Hematopoietic multipotent progenitor cell (in vitro differentiated cells): ENCODE results near the gene RAB40C. TPM values are rescaled to one million over a fixed set of nuclear protein-coding genes. Genes with fewer than 3 reads are reported as not detected.

Experiments
- DNase-seq, 3 donors: peaks; one replicate each; pipeline ENCODE4 v3.0.0-alpha.2; 2011 to 2015; ENCODE audit warnings: low read depth in 2 of 3, low spot score in 2 of 3
- total RNA-seq: library from RNA; depleted of rRNA; stranded (reverse); fragments of >200 nt; gene quantifications from one replicate; pipeline ENCODE4 v1.2.3, GENCODE V29; 2012

RAB40C gene
- total RNA-seq, 1 donor = 33.4 TPM

- DNase-seq = peak in 2 of 3 donors; percentile 88 to 91
These were observed 70.8 kb downstream of the RAB40C start for GRCh38 chr16:660459-661183.

DNA sequence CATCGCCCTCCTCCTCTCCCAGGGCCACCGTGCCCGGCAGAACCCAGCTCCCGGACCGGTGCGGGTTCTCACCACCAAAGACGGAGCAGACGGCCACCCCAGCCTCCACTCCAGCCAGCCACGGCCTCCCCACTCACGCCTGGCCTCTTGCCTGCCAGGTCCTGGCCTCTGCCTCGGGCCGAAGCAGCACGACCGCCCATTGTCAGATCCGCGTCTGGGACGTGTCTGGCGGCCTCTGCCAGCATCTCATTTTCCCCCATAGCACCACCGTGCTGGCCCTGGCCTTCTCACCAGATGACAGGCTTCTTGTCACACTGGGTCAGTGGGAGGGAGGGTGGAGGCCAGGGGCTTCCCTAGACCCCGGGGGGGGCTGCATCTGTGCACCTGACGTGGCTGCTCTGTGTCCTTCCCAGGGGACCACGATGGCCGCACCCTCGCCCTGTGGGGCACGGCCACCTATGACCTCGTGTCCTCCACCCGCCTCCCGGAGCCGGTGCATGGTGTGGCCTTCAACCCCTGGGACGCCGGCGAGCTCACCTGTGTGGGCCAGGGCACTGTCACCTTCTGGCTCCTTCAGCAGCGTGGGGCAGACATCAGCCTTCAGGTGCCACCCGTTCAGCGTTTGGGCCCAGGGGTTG is 71.4 kb downstream of the RAB40C start:
- no peak for DNase-seq

DNA sequence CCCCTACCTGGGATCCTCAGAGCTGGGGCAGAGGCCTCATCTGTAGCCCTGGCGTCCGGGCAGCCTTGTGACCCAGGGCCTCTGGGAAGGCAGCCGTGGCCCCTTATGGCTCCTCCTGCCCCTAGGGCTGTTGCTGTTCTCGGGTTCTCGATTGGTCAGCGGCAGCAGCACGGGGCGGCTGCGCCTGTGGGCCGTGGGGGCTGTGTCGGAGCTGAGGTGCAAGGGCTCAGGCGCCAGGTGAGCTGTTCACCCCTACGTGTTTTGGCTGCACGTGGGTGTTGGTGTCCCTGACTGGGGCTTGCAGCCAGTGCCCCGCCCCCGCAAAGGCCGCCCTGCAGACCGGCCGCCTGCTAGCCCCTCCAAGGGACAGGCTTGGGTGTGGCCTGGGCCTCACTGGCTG is 72.2 kb downstream of the RAB40C start:
- no peak for DNase-seq

DNA sequence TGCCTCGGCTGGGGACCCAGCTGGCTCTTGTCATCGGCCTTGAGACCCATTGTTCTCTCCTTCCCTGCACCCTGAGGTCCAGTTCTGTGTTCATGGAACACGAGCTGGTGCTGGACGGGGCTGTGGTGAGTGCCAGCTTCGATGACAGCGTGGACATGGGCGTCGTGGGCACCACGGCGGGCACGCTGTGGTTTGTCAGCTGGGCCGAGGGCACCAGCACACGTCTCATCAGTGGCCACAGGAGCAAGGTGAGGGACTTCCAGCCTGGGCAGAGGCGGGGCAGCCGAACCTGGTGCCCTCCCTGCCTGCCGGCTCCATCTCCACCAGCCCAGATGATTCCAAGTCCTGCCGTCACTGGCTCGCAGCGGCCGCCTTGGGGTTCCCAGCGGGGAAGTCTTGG is 72.7 kb downstream of the RAB40C start:
- no peak for DNase-seq

DNA sequence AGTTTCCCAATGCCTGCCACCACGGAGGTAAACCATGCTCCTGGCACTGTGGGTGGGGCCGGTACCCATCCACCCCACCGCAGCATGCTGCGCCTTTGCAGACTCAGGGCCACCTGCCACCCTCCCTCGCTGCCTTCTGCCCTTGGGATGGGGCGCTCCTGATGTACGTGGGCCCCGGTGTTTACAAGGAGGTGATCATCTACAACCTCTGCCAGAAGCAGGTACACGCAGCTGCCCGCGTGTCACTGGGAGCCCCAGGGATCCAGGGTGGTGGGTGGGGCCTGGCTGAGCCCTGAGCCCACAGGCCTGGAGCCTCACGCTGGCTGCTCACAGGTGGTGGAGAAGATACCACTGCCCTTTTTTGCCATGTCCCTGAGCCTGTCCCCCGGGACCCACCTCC is 76.7 kb downstream of the RAB40C start:
- no peak for DNase-seq

DNA sequence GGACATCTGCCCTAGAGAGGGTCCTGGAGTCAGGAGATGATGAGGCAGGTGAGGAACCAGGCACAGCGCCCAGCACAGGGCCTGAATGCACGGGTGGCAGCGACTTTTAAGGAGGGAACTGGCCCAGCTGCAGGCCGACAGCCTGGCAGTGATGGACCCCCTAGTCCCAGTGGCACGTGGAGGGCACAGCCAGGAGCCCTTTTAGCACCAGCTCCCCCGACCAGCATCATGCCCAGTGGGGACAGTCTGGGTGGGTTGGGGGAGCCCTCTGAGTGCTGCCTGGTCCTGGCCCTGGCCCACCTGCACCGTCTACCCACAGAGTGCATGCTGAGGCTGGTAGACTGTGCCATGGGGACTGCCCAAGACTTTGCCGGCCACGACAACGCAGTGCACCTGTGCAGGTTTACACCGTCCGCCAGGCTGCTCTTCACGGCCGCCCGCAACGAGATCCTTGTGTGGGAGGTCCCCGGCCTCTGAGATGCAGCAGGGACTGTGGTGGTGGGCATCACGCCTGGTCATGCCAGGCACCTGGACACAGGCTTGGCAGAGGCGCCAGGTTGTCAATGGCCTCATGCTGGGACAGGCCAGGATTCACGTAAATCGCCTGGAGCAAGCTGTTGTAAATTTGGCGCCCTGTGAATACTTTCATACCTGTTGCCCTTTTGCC is 77.4 kb downstream of the RAB40C start:
- no peak for DNase-seq

- peak; percentile 79 to 95 (median 92) for DNase-seq
These were observed 78.1 kb downstream of the RAB40C start, which contains the start of gene RHOT2 for GRCh38 chr16:667780-668518. TSS of gene RHOT2 (plus strand) at chr16:668132. CDS start at chr16:668200, 68 bp downstream.

GRCh38 chr16:668519-669171 is 78.8 kb downstream of the RAB40C start:
- DNase-seq = no peak

DNA sequence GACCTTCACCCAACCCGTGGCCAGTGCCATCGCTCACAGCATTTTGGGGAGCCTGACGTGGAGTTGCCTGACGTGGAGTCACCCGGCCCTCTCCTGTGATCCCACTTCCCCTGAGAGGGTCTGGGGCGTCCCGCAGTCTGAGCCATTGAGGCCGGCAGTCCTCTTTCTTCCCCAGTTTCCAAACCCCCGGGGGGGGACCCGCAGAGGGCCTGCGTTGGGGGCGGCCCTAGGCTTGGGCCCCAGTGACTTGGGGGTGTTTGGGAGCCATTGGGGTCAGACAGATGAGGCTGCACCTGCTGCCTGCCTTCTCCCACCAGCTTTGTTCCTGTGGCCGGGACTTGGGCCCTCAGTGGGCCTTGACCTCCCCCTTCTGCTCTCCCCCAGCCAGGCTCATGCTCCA is 79.8 kb downstream of the RAB40C start:
- no peak for DNase-seq

GRCh38 chr16:670485-671352 is 80.9 kb downstream of the RAB40C start:
- no peak for DNase-seq

DNA sequence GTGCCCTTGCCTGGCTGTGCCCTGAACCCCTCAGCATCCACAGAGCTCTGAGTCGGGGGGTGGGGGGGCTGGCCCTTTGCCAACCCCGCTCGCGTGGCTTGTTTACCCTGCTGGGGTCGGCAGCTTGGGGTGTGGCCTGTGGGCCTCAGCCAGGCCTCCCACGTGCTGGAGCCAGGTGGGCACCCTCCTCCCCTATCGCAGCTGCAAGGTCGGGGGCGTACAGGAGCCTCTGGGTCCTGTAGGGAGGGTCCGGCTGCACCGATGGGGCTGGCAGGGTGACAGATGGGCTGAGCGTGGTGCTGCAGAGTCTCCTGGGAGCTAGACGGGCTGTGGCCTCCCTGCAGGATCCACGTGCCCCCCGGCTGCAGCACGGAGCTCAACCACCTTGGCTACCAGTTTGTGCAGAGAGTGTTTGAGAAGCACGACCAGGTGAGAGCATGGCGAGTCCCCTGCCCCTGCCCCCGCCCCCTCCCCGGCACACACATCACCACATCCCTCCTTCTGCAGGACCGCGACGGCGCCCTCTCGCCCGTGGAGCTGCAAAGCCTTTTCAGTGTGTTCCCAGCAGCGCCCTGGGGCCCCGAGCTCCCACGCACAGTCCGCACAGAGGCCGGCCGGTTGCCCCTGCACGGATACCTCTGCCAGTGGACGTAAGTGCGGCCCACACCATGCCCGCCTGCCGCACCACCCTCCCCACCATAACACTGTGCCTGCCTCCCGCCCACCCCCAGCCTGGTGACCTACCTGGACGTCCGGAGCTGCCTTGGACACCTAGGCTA is 81.7 kb downstream of the RAB40C start:
- DNase-seq = no peak

DNA sequence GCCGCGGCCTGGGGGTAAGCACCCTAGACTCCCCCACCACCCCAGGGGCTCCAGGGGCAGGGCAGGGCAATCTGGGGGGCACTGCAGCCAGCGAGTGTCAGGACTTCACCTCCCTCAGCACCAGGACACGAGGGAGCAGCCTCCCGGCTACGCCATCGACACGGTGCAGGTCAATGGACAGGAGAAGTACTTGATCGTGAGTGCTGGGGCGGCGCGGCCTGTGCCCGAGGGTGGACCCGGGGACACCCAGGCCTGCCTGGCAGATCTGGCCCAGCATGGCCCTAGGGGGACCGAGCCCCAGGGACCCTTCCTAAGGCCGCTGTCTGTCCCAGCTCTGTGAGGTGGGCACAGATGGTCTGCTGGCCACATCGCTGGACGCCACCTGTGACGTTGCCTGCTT is 82.5 kb downstream of the RAB40C start:
- DNase-seq = no peak

DNA sequence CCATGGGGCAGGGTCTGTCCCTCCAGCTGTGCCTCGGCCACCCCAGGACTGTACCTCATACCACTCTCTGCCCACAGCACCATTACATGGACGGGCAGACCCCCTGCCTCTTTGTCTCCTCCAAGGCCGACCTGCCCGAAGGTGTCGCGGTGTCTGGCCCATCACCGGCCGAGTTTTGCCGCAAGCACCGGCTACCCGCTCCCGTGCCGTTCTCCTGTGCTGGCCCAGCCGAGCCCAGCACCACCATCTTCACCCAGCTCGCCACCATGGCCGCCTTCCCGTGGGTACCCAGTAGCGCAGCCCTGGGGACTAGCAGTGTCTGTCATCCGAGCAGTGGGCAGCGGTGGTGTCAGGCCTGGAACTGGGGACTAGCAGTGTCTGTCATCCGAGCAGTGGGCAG is 83.0 kb downstream of the RAB40C start:
- DNase-seq = no peak

DNA sequence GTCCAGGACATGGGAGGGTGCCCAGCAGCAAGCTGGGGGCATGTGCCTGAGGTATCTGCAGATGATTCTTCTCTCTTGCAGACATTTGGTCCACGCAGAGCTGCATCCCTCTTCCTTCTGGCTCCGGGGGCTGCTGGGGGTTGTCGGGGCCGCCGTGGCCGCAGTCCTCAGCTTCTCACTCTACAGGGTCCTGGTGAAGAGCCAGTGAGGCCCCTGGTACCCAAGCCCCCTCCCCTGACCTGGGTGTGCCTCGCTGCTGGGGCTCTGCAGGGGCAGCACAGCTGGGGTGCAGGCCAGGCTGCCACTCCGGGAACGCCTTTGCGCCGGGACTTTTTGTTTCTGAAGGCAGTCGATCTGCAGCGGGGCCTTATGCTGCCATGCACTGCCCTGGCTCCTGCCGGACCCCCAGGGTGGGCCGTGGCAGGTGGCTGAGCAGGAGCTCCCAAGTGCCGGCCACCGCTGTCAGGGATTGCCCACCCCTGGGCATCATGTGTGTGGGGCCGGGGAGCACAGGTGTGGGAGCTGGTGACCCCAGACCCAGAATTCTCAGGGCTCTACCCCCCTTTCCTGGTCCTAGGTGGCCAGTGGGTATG is 83.6 kb downstream of the RAB40C start:
- no peak for DNase-seq

DNA sequence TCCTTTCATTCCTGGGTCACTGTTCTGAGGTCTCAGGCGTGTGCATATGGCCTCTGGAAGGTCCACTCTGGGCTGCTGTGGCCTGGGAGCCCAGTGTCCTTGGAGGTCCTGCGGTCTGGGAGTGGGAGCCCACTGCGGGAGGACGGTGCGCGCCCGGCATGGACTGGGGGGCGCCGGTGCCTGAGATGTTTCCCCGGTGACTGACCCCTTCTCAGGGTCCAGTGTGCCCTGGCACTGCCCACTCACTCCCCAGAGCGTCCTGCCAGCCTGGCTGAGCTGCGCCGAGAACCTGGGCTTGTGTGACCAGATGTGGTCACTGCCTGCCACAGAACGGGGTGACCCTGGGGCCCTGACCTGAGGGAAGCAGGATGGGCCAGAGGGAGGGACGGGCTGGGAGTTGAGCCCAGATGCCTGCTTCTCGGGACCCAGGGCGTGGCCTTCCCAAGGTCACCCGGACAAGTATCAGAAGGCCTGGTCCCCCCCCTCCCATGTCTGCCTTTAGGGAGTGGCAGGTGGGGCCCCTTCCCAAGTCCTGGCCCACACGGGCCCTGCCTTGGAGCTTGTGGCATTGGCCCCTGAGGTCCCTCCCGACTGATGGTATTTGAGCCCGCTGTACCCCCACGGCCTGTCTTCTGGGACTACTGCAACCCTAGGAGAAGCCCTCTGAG is 84.5 kb downstream of the RAB40C start:
- DNase-seq = no peak

DNA sequence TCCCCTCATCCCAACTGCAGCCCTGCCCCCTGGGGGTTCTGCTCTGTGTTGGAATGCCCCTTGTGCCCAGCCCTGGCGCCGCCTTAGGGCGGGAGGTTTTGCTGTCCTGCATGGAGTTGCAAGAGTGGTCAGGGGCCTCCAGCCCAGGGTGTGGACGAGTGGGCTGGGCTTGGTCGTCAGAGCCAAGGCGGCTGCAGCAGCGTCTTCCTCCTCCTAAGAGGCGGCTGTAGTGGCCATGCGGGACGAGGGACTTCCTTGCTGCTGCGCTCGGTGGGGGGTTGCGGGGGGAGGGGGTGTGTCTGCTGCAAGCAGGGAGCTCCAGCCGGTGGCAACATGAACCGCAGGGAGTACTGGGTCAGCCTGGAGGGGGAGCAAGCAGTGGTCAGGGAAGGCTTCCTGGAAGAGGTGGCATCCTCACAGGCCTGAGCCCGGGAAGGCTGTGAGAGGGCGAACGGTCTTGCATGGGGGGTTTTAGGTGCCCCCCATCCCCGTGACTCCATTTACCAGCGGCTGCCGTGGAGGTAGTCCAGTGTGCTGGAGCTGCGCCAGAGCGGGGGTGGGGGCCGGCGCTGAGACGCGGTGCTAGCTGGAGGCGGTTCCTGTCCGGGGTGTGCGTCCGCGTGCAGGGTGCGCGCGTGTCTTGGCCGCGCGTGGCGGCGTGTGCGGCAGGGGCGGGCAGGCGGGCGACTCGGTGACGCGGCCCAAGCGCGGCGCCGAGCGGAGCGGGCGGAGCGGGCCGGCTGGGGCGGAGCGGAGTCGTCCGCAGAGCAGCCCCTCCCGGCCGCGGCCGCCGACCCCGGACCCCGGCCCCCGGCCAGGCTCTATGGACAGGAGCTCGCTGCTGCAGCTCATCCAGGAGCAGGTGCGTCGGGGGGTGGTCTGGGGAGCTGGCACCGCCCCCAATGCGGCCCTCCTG is 85.4 kb downstream of the RAB40C start, which contains the start of gene RHBDL1:
TSS of gene RHBDL1 (plus strand) at position 704 of the 916 bp plus-strand sequence. CDS start at position 824, 120 bp downstream.
- DNase-seq = peak in 1 of 3 donors; percentile 11
